Ovary (tissue), 3 donors: ENCODE measurements around the gene TRAF3.

ENCODE experiments used
- EP300 ChIP-seq: sonication (generic); formaldehyde crosslinking; IDR thresholded peaks from one replicate; pipeline ENCODE4 v1.6.1; 2017; ENCODE audit warnings: antibody characterized with exemption
- POLR2A ChIP-seq: fragments of 450-650 bp; IDR thresholded peaks from one replicate; pipeline ENCODE4 v1.6.1; 2017; ENCODE audit warnings: antibody characterized with exemption, mild to moderate bottlenecking, moderate library complexity
- TF ChIP-seq, protein P1 (sequence below), 3 donors: fragments of 450-650 bp in 2 of 3; fragments of 200-600 bp in 1 of 3; IDR thresholded peaks; one replicate each; pipeline versions ENCODE4 v1.5.1 to v1.8.0; 2016 to 2022; ENCODE audit warnings: antibody characterized with exemption in 3 of 3, mild to moderate bottlenecking in 1 of 3
- donor health status: DM: no; HTN: no; CAD: no.

DNA sequence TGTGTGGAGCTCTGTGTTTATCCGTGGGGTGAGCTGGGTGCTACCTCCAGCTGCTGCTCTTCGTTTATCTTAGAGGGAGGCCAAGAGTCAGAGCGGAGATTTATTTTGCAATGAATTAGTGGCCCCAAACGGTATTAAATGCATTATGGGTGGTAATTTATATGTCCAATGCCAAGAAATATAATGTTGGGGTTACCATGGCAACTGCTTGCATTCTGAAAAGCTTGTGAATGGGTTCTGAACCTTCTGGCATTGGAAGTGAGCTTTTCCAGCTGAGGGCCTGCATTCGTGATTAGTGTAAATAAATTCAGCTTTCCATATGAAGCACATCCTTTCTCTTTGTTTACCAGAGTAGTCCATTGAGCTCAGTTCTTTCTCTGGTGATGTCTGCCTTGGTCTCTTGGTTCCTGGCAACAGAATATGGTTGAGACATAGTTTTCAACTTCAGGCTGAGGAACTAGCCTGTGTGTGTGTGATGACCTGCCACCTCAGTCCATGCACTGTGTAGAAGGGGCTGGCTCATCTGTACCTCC lies 51.8 kb downstream of the TRAF3 start:
- TF ChIP-seq, protein P1, sequence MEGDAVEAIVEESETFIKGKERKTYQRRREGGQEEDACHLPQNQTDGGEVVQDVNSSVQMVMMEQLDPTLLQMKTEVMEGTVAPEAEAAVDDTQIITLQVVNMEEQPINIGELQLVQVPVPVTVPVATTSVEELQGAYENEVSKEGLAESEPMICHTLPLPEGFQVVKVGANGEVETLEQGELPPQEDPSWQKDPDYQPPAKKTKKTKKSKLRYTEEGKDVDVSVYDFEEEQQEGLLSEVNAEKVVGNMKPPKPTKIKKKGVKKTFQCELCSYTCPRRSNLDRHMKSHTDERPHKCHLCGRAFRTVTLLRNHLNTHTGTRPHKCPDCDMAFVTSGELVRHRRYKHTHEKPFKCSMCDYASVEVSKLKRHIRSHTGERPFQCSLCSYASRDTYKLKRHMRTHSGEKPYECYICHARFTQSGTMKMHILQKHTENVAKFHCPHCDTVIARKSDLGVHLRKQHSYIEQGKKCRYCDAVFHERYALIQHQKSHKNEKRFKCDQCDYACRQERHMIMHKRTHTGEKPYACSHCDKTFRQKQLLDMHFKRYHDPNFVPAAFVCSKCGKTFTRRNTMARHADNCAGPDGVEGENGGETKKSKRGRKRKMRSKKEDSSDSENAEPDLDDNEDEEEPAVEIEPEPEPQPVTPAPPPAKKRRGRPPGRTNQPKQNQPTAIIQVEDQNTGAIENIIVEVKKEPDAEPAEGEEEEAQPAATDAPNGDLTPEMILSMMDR (IDR thresholded peaks at IDR 0.05) = no peak
- no peak for TF ChIP-seq POLR2A
- TF ChIP-seq EP300 = no peak
